PC-9 (cell line): ENCODE measurements around the gene INTS11. TPM values are rescaled to one million over a fixed set of nuclear protein-coding genes. Genes with fewer than 3 reads are reported as not detected.

Experiments
- BruUV-seq: library from RNA; stranded (reverse); fragments of 400-500 nt; replicated peaks from 2 replicates; lab custom pipeline; 2021; lab: Mats Ljungman, UMichigan
- CTCF ChIA-PET: fragments of 300-600 bp; sonication (Branson Sonifier 250); formaldehyde crosslinking; loops from one replicate; lab custom pipeline; 2022; ENCODE audit warnings: antibody characterized with exemption; lab: Charles Lee
- POLR2A ChIA-PET: fragments of 300-600 bp; sonication (Branson Sonifier 250); formaldehyde crosslinking; loops from one replicate; lab custom pipeline; 2022; ENCODE audit warnings: antibody characterized with exemption; ENCODE audit not compliant: unreplicated experiment; lab: Charles Lee
- DNase-seq, 2 experiments: peaks; one replicate each; pipeline versions ENCODE4 v3.0.0 to v3.0.0-alpha.2; 2015 to 2022; ENCODE audit warnings: mixed read lengths in 1 of 2
- H2AFZ ChIP-seq: fragments of 200-600 bp; sonication (generic); 2 replicates; pipeline ENCODE4 v1.8.1; 2017; ENCODE audit warnings: antibody characterized with exemption
- H3F3A ChIP-seq: fragments of 200-600 bp; sonication (generic); 2 replicates; pipeline ENCODE4 v1.8.1; 2017; ENCODE audit warnings: antibody characterized with exemption, mild to moderate bottlenecking, low read depth; ENCODE audit not compliant: insufficient read depth
- H3K27ac ChIP-seq: fragments of 200-600 bp; sonication (generic); 2 replicates; pipeline ENCODE4 v1.6.1; 2016; ENCODE audit warnings: mixed run types
- H3K27me3 ChIP-seq: fragments of 200-600 bp; sonication (generic); 2 replicates; pipeline ENCODE4 v1.6.1; 2016; ENCODE audit warnings: low read depth, mixed run types; ENCODE audit not compliant: insufficient read depth
- H3K36me3 ChIP-seq: fragments of 200-600 bp; sonication (generic); 2 replicates; pipeline ENCODE4 v1.6.1; 2016; ENCODE audit warnings: low read depth, mixed run types
- H3K4me1 ChIP-seq: fragments of 200-600 bp; sonication (generic); replicated peaks from 2 replicates; pipeline ENCODE4 v1.6.1; 2016; ENCODE audit warnings: mixed run types; ENCODE audit not compliant: insufficient read depth
- H3K4me2 ChIP-seq: fragments of 200-600 bp; sonication (generic); 2 replicates; pipeline ENCODE4 v1.6.1; 2017; ENCODE audit warnings: mixed run types
- H3K4me3 ChIP-seq: fragments of 200-600 bp; sonication (generic); 2 replicates; pipeline ENCODE4 v1.6.1; 2016; ENCODE audit warnings: mixed run types
- H3K79me2 ChIP-seq: fragments of 200-600 bp; sonication (generic); 2 replicates; pipeline ENCODE4 v1.6.1; 2017; ENCODE audit warnings: low read depth, mixed run types
- H3K9me2 ChIP-seq: fragments of 200-600 bp; sonication (generic); 2 replicates; pipeline ENCODE4 v1.8.1; 2017; ENCODE audit warnings: mild to moderate bottlenecking; ENCODE audit not compliant: insufficient read depth
- H3K9me3 ChIP-seq: fragments of 200-600 bp; sonication (generic); 2 replicates; pipeline ENCODE4 v1.8.1; 2016; ENCODE audit warnings: low read depth; ENCODE audit not compliant: insufficient read depth
- H4K20me1 ChIP-seq: fragments of 200-600 bp; sonication (generic); 2 replicates; pipeline ENCODE4 v1.8.1; 2017; ENCODE audit not compliant: insufficient read depth
- EZH2 ChIP-seq: fragments of 200-600 bp; sonication (generic); IDR thresholded peaks from 2 replicates; pipeline ENCODE4 v1.8.0; 2017; ENCODE audit warnings: antibody characterized with exemption, low read depth
- intact Hi-C: fragments of 100-400 bp; cut with micrococcal nuclease; formaldehyde crosslinking; loops from one replicate; pipeline ENCODE4 v1.10.0; 2022; ENCODE audit not compliant: unreplicated experiment
- total RNA-seq: library from RNA; stranded (reverse); gene quantifications from 2 replicates; pipeline ENCODE4 v1.2.3, GENCODE V29; 2021
- TF ChIP-seq, protein P1 (sequence below): fragments of 200-600 bp; sonication (generic); conservative IDR thresholded peaks from 2 replicates; pipeline ENCODE4 v1.6.1; 2017; ENCODE audit warnings: mixed run types, antibody characterized with exemption, mild to moderate bottlenecking, moderate library complexity

The INTS11 gene
- total RNA-seq, 1 experiment from 2014 or later, result 130 TPM

DNA sequence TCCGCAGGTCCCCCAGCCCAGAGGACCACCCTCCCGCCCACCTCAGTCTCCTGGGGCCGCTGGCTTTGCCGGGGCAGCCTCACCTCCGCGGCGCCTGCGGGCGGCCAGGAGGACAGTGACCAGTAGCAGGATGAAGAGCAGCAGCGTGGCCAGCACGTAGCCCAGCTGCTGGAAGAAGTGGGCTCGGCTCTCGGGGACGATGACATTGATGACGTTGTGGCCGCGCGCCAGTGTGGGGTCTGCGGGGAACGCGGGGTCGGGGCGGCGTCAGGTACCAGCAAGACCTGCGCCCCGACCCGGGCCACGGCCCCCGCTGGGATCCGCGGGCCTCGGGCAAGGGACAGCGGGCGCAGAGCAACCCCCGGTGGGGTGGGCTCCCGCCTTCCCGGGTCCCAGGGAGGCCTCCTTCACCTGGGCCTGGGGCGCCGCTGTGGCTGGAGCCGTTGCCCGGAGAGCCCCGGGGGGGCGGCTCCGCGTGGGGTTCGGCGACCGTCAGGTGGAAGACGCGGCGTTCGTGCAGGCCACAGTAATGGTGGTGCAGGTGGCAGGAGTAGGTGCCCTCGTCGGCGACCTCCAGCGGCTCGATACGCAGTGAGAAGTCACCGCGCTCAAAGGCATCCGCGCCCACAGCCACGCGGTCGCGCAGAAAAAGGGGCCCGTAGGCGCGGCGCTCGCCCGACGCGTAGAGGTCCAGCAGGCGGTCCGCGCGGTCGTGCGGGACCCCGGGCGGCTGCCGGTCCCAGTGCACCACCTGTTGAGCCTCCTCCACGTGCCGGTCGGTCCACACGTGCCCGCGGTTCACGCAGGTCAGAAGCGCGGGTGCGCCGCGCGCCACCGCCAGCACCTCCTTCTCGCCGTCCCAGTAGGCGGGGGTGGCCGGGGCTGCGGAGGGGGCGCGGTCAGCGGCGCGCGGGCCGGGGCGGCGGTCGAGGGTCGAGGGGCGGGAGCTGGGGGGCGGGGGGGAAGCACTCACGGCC is 30.1 kb upstream of the INTS11 start:
- POLR2A ChIA-PET, result no interaction called here
- no peak overlapping the region for H3K27ac ChIP-seq
- H3K4me3 ChIP-seq, result no peak overlapping the region
- intact Hi-C loops, result no loop called here
- H3K79me2 ChIP-seq, result 0 out of 2 replicates have a peak, but pooled peaks cover 7% of the 10 kb centered on the region
- H3K36me3 ChIP-seq, result no peaks in the 10 kb centered on the region
- H3K9me2 ChIP-seq, result no peaks in the 10 kb centered on the region
- no TSS peak for BruUV-seq
- H3K4me2 ChIP-seq, result no peak overlapping the region
- no peaks in the 10 kb centered on the region for H3K27me3 ChIP-seq
- CTCF ChIA-PET, result no interaction called here
- H3K4me1 ChIP-seq, result peaks cover 11% of the 10 kb centered on the region
- no peaks in the 10 kb centered on the region for H4K20me1 ChIP-seq
- no peak overlapping the region for H2AFZ ChIP-seq
- peak in 1 of 2 experiments; percentile 9 for DNase-seq
- peaks cover 38% of the 10 kb centered on the region; the same call in 1 of the 2 replicates for H3F3A ChIP-seq
- H3K9me3 ChIP-seq, result no peaks in the 10 kb centered on the region
- TF ChIP-seq EZH2, result no peak
- TF ChIP-seq, protein P1, sequence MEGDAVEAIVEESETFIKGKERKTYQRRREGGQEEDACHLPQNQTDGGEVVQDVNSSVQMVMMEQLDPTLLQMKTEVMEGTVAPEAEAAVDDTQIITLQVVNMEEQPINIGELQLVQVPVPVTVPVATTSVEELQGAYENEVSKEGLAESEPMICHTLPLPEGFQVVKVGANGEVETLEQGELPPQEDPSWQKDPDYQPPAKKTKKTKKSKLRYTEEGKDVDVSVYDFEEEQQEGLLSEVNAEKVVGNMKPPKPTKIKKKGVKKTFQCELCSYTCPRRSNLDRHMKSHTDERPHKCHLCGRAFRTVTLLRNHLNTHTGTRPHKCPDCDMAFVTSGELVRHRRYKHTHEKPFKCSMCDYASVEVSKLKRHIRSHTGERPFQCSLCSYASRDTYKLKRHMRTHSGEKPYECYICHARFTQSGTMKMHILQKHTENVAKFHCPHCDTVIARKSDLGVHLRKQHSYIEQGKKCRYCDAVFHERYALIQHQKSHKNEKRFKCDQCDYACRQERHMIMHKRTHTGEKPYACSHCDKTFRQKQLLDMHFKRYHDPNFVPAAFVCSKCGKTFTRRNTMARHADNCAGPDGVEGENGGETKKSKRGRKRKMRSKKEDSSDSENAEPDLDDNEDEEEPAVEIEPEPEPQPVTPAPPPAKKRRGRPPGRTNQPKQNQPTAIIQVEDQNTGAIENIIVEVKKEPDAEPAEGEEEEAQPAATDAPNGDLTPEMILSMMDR, result no peak

DNA sequence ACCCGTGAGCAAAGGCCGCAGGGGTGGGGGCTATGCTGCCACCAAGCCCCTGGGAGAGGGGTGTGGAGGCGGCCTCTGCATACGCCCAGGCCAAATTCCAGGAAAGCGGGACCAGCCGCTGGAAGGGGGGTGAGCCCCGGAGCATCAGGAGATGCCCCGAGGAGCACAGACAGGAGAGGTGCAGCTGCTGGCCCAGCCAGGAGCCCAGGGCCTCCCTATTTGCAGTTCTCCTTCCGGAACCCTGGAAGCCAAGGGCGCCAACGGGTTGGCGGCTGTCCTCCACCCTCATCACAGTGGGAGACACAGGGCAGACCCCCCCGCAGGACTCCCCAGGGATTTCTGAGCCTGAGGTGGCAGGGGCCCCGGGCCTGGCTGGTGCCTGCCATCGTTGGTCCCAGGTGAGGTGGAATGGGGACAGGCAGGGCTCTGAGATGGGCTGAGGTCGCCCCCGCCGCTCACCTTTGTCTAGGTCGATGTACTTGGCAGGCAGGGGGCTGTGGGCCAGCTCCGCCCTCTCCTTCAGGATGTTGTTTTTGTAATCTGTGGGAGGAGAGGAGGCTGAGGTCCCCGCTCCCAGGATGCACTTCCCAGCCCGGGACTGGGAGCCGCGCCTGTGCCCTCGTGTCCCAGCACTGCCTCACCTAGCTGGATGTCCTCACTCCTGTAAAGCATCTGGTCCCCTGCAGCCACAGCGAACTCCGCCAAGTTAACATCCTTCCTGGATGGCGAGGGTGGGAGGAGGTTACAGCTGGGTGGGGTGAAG is 29.1 kb upstream of the INTS11 start:
- no TSS peak for BruUV-seq
- no peak overlapping the region for H3K4me3 ChIP-seq
- intact Hi-C loops, result no loop called here

More for the DNA sequence above, 29.1 kb upstream of the INTS11 start:
- ChIA-PET POLR2A (no interaction called here), CTCF (no interaction called here)
- no peak overlapping the region for H3K27ac ChIP-seq
- no peak for TF ChIP-seq EZH2
- TF ChIP-seq, protein P1, result no peak
- no peaks in the 10 kb centered on the region for H3K36me3 ChIP-seq
- H2AFZ ChIP-seq, result no peak overlapping the region
- no peaks in the 10 kb centered on the region for H3K9me2 ChIP-seq
- H3K79me2 ChIP-seq, result peaks cover 9% of the 10 kb centered on the region; the same call in 1 of the 2 replicates
- peaks cover 32% of the 10 kb centered on the region; the same call in 1 of the 2 replicates for H3F3A ChIP-seq
- DNase-seq, result no peak
- H3K4me1 ChIP-seq, result peaks cover 4% of the 10 kb centered on the region
- no peaks in the 10 kb centered on the region for H3K27me3 ChIP-seq
- no peaks in the 10 kb centered on the region for H3K9me3 ChIP-seq
- H3K4me2 ChIP-seq, result no peak overlapping the region
- H4K20me1 ChIP-seq, result no peaks in the 10 kb centered on the region
